Stimulated activated naive CD4-positive, alpha-beta T cell (primary cell): ENCODE measurements around the gene BNIP5.

Experiments used
- DNase-seq, 6 experiments: peaks; one replicate each; lab custom pipeline; 2025; lab: John Stamatoyannopoulos, UW

BNIP5 gene

GRCh38 chr6:36323062-36323461 lies 13.6 kb downstream of the BNIP5 start:
- no peak for DNase-seq

DNA sequence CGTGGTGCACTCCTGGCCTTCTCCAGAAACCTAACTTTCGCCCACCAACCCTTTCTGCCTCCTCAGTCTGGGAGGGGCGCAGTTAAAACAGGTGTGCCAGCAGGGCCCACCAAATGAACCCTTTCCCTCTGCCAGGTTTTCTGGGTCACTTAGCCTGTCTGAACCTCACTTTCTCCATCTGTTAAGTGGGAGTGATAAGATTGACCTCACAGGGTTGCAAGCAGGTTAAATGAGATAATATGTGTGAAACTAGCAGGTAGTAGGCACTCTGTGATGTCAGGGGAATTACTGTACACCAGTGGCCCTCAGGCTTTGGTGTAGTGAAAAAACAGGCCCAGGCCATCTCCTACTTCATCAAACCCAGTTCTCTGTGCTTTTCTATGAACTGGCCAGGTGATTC lies 14.1 kb downstream of the BNIP5 start:
- DNase-seq, result no peak

GRCh38 chr6:36320475-36320874 lies 16.2 kb downstream of the BNIP5 start:
- no peak for DNase-seq

- DNase-seq, result no peak
These were observed 16.9 kb downstream of the BNIP5 start for GRCh38 chr6:36319821-36320220.

DNA sequence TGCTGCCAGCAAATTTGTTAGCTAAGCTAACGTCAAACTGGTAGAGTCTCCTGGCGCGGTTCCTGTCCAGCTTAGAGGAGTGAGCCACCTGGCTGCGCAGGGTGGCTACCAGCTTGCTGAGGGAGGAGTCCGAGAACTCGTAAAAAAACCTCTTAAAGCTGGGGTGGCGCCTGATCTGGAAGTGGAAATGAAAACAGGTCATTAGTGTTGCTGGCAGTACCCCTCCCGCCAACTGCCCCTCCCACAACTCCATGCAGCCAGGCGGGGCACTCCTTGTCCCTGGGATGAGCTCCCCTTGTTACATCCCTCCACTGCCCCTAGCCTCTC lies 17.3 kb downstream of the BNIP5 start:
- DNase-seq, result no peak

DNA sequence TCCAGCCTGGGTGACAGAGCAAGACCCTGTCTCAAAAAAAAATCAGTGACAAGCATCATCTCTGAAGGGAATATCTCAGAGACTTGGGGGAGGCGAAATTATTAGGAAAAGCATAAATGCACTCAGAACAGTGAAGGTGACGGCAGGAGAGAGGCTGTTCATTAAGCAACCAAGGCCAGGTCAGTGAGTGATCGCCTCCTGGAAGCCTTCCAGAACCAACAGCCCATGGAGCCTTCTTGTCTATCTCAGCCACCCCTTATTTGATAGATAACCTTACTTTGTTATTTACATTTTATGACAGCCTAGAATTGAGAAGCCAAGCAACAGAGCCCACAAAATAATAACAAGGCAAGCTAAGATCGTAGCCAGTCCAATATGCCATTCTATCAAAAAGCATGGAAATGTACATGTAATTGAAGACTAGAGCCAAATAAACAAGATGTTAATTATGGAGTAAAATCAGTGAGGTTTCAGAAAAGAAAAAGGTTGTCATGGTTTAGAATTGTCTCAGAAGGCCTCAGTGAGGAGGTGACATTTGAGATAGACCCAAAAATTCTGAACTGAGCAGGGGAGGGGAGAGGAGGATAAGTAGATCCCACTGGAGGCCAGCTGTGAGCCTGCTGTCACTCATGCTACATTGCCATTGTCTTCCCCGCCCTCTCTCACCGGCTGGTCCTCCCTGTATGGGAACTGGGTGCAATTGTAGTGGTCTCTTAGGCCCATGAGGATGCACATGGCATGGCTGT lies 17.8 kb downstream of the BNIP5 start:
- DNase-seq, result no peak

GRCh38 chr6:36317623-36318022 lies 19.1 kb downstream of the BNIP5 start:
- DNase-seq, result no peak

DNA sequence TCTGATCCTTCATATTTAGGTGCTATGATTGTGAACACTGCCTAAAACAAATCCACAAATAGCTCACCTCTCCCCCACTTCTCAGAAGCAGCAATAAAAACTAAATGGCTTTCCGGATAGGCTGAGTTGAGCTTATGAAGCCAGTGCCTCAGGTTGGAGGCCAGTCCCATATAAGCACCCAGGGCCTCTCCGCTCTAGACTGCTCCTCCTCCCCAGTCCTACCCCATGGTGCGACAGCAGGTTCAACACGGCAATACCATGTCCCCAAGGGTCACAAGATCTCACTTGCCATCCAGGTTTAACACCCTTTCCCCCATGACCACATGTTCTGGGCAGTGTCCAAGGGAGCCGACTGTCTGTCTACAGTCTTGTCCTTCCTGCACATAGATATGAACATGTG lies 20.8 kb downstream of the BNIP5 start:
- DNase-seq, result no peak

DNA sequence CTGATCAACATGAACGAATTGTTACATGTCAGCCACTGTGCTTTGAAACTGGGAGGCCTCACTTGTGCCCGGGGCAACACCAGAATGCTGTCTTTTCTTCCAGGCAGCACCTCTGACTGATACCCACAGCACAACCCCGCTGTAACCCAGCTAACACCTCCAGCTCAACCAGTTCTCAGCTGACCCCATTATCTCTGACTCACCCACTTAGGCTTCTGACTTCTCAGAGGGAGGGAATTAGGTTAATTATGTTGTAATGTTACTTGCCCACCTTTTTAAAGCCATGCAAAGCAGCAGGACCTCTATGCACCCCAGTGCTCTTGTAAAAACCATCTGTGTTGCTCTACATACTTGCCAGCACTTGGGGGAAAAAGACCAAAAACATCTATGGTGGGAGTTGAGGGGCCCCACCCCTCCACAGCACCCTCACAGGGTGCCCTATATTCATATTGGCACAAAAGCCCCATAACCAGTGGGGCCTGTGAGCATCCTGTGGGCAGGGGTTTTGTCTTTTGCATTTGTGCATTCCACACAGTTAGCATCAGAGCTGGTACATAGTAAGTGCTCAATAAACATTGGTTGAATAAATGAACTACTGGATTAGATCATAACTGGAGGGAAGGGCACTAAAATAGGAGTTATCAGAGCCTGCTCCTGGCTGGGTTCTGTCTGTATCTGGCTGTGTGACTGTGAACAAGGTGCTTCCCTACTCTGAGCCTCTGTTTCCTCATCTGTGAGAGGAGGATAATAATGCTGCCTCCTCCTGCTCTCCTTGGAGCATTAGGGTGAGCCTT lies 22.3 kb downstream of the BNIP5 start:
- no peak for DNase-seq

GRCh38 chr6:36313649-36313936 lies 23.1 kb downstream of the BNIP5 start:
- DNase-seq, result no peak

GRCh38 chr6:36312854-36313648 lies 23.6 kb downstream of the BNIP5 start:
- no peak for DNase-seq

GRCh38 chr6:36309900-36310299 lies 26.8 kb downstream of the BNIP5 start:
- no peak for DNase-seq

GRCh38 chr6:36309203-36309602 lies 27.5 kb downstream of the BNIP5 start:
- DNase-seq, result no peak

GRCh38 chr6:36308514-36308913 lies 28.2 kb downstream of the BNIP5 start:
- DNase-seq, result no peak

DNA sequence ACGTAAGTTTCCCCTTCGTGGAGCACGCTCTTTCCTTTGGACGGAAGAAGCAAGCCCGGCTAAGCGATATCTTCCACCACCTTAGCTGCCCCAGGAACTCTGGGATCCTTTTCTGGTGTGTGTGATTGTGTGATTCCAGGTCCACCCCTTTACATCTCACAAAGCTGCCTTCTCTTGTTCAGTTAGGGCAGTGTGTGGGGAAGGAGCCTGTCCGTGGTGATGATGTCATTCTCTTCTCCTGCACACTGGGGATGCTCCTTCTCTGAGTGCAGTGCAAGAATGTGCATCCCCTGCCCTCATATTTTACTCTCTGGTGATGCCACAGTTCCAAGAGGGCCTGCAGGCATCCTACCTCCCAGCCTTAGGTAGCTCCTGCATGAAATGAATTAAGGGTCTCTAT lies 30.3 kb downstream of the BNIP5 start:
- DNase-seq, result no peak

DNA sequence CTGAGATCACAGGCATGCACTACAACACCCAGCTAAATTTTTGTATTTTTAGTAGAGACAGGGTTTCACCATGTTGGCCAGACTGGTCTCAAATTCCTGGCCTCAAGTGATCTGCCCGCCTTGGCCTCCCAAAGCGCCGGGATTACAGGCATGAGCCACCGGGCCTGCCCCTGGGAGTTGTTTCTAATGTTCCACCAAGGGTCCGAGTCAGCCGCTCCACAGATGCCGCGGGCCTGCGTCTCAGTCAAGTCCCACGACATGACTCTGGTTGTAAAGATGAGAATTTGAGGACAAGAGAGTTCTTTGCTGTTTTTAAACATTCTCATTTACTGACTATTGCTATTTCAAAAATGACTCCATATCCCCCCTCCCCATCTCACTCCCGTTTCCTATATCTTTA lies 30.8 kb downstream of the BNIP5 start:
- no peak for DNase-seq

- DNase-seq, result peak; percentile 75 to 93 (median 86)
These were observed 34.3 kb downstream of the BNIP5 start for GRCh38 chr6:36302227-36302976.

DNA sequence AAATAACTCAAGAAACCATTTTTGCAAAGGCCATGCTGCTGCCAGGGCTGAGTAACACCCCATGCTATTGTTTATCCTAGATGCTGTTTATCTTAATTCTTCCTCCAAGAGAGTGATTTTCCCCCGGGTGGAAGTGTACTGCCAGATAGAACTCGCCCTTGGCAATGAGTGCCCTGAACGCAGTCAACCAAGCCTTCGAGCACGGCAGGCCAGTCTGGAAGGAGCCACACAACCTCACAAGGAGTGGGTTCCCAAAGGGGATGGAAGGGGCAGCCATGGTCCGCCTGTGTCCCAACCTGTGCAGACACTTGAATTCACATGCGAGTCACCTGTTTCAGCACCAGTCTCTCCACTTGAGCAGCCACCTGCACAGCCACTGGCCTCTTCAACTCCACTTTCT lies 34.9 kb downstream of the BNIP5 start:
- no peak for DNase-seq

GRCh38 chr6:36301085-36301658 lies 35.5 kb downstream of the BNIP5 start:
- DNase-seq, result no peak

DNA sequence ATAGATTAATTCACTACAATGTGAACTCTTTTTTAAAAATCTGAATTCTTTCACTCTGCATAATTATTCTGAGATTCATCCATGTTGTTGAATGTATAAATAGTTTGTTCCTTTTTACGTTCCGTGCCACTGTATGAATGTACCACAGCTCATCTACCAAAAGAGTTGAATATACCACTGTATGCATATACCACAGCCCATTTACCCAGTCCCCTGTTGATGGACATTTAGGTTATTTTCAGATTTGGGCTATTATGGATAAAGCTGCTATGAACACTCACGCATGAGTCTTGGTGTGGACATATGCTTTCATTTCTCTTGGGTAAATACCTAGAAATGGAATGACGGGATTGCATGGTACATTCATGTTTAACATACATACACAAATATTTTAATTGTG lies 38.7 kb downstream of the BNIP5 start:
- DNase-seq, result no peak

DNA sequence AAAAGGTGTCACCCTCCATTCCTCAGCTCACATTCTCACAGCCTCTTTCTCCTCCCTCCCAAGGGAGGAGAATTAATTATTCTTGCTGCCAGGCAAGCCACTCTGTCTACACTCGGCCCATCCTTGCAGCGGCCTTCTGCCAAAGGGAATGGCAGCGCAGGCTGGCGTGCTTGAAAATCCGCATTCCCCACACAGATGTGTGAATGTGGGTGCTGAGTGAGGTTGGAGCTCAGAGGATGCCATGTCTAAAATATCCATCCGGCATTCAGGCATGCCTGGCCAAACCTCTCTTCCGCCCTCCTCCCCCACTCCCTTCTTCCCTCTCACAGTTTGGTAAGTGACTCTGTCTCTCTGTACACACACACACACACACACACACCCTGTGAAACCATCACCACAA lies 39.2 kb downstream of the BNIP5 start:
- no peak for DNase-seq

- no peak for DNase-seq
These were observed 39.6 kb downstream of the BNIP5 start for GRCh38 chr6:36297051-36297450.
